Trophoblast cell (in vitro differentiated cells and primary cell): ENCODE results near the gene HLA-DPA1. TPM values are rescaled to one million over a fixed set of nuclear protein-coding genes. Genes with fewer than 3 reads are reported as not detected.
A peak's percentile ranks its signal among the peaks of the same experiment; 100 is the strongest.

ENCODE experiments used
- DNase-seq, 2 donors: peaks; one replicate each; pipeline ENCODE4 v3.0.0-alpha.2; 2016
- H2AFZ ChIP-seq: 2 replicates; pipeline ENCODE4 v1.6.1; 2013; ENCODE audit warnings: low read length, moderate library complexity, mild to moderate bottlenecking; ENCODE audit not compliant: insufficient read depth, poor library complexity
- H2AK5ac ChIP-seq: 2 replicates; pipeline ENCODE4 v1.6.1; 2013; ENCODE audit warnings: mild to moderate bottlenecking, low read length
- H2BK120ac ChIP-seq: 2 replicates; pipeline ENCODE4 v1.6.1; 2013; ENCODE audit warnings: low read length, mild to moderate bottlenecking, moderate library complexity; ENCODE audit not compliant: insufficient read depth, poor library complexity
- H2BK12ac ChIP-seq: 2 replicates; pipeline ENCODE4 v1.6.1; 2013; ENCODE audit warnings: mild to moderate bottlenecking, low read length, moderate library complexity
- H2BK5ac ChIP-seq: 2 replicates; pipeline ENCODE4 v1.6.1; 2013; ENCODE audit warnings: low read length, low read depth, moderate library complexity, mild to moderate bottlenecking; ENCODE audit not compliant: poor library complexity
- H3K14ac ChIP-seq: 2 replicates; pipeline ENCODE4 v1.6.1; 2013; ENCODE audit warnings: mild to moderate bottlenecking, low read length
- H3K18ac ChIP-seq: 2 replicates; pipeline ENCODE4 v1.6.1; 2013; ENCODE audit warnings: mild to moderate bottlenecking, low read length
- H3K23ac ChIP-seq: 2 replicates; pipeline ENCODE4 v1.6.1; 2013; ENCODE audit warnings: low read length
- H3K27ac ChIP-seq: 2 replicates; pipeline ENCODE4 v1.5.1; 2013; ENCODE audit warnings: low read depth, mild to moderate bottlenecking, inconsistent platforms, low read length, moderate library complexity
- H3K27me3 ChIP-seq: 2 replicates; pipeline ENCODE4 v1.6.1; 2013; ENCODE audit warnings: inconsistent platforms, mild to moderate bottlenecking, low read length, moderate library complexity; ENCODE audit not compliant: insufficient read depth
- H3K36me3 ChIP-seq, 2 experiments: 1 replicate in 1 of 2; 2 replicates in 1 of 2; pipeline ENCODE4 v1.6.1; 2013; ENCODE audit warnings: low read length in 2 of 2, mild to moderate bottlenecking in 2 of 2, moderate library complexity in 1 of 2; ENCODE audit not compliant: insufficient read depth in 2 of 2, control insufficient read depth in 1 of 2
- H3K4ac ChIP-seq: 2 replicates; pipeline ENCODE4 v1.6.1; 2013; ENCODE audit warnings: low read depth, mild to moderate bottlenecking, low read length, moderate library complexity
- H3K4me1 ChIP-seq, 2 experiments: 1 replicate in 1 of 2; 2 replicates in 1 of 2; pipeline ENCODE4 v1.6.1; 2013; ENCODE audit warnings: low read length in 2 of 2, mild to moderate bottlenecking in 2 of 2, moderate library complexity in 1 of 2; ENCODE audit not compliant: insufficient read depth in 2 of 2, control insufficient read depth in 1 of 2
- H3K4me2 ChIP-seq: 2 replicates; pipeline ENCODE4 v1.6.1; 2013; ENCODE audit warnings: inconsistent platforms, mild to moderate bottlenecking, low read length, moderate library complexity
- H3K4me3 ChIP-seq: 2 replicates; pipeline ENCODE4 v1.5.1; 2013; ENCODE audit warnings: mild to moderate bottlenecking, low read depth, low read length, inconsistent platforms
- H3K79me1 ChIP-seq: one replicate; pipeline ENCODE4 v1.6.1; 2013; ENCODE audit warnings: low read length
- H3K79me2 ChIP-seq: 2 replicates; pipeline ENCODE4 v1.6.1; 2013; ENCODE audit warnings: low read length, mild to moderate bottlenecking; ENCODE audit not compliant: control insufficient read depth, insufficient read depth, poor library complexity
- H3K9ac ChIP-seq: 2 replicates; pipeline ENCODE4 v1.6.1; 2013; ENCODE audit warnings: mild to moderate bottlenecking, low read length
- H3K9me3 ChIP-seq: 2 replicates; pipeline ENCODE4 v1.6.1; 2013; ENCODE audit warnings: low read depth, mild to moderate bottlenecking, control low read depth, inconsistent platforms, low read length; ENCODE audit not compliant: insufficient read depth
- H4K12ac ChIP-seq: 2 replicates; pipeline ENCODE4 v1.6.1; 2013; ENCODE audit warnings: low read depth, mild to moderate bottlenecking, low read length, moderate library complexity
- H4K8ac ChIP-seq: 2 replicates; pipeline ENCODE4 v1.6.1; 2013; ENCODE audit warnings: low read depth, mild to moderate bottlenecking, low read length, moderate library complexity
- H4K91ac ChIP-seq: one replicate; pipeline ENCODE4 v1.6.1; 2013; ENCODE audit warnings: low read depth, mild to moderate bottlenecking, low read length, moderate library complexity
- WGBS: extraction: QIAGEN DNeasy Blood & Tissue Kit; methylation state at CpG from one replicate; pipeline ENCODE4 v1.1.7; 2013; ENCODE audit warnings: missing lambda C conversion rate; ENCODE audit not compliant: insufficient read length, insufficient coverage; ENCODE audit errors: extremely low coverage; 5-methylcytosine and 5-hydroxymethylcytosine counted together
- polyA plus RNA-seq: library from polyadenylated mRNA; stranded (reverse); fragments of 200-250 nt; gene quantifications from 2 replicates; pipeline ENCODE4 v1.2.3, GENCODE V29; 2013

HLA-DPA1 gene
- polyA plus RNA-seq: 4.8 and 5.8 TPM in 2 replicates

GRCh38 chr6:33073431-33073871, at the start of gene HLA-DPA1:
Gene HLA-DPA1, minus strand, starts transcription at chr6:33073649.
- H4K8ac ChIP-seq: no peak within 1 kb of the TSS
- H3K27me3 ChIP-seq: no peaks in the 10 kb centered on the region
- H3K9ac ChIP-seq: no peak within 1 kb of the TSS
- H4K12ac ChIP-seq: no peak within 1 kb of the TSS
- H3K14ac ChIP-seq: no peak within 1 kb of the TSS
- no peak within 1 kb of the TSS for H2AFZ ChIP-seq
- H3K18ac ChIP-seq: no peak within 1 kb of the TSS
- WGBS: no CpG with 5 or more reads among the region's 8 CpGs
- no peak within 1 kb of the TSS for H3K27ac ChIP-seq
- DNase-seq: peak in 1 of 2 donors; percentile 36
- no peak within 1 kb of the TSS for H3K4ac ChIP-seq
- no peak within 1 kb of the TSS for H2BK120ac ChIP-seq
- no peak within 1 kb of the TSS for H4K91ac ChIP-seq
- no peaks in the 10 kb centered on the region for H3K4me1 ChIP-seq
- no peak within 1 kb of the TSS for H2AK5ac ChIP-seq
- H3K36me3 ChIP-seq: no peaks in the 10 kb centered on the region
- no peak within 1 kb of the TSS for H3K23ac ChIP-seq
- H2BK5ac ChIP-seq: no peak within 1 kb of the TSS
- no peak within 1 kb of the TSS for H3K4me3 ChIP-seq
- no peak within 1 kb of the TSS for H3K4me2 ChIP-seq
- H3K9me3 ChIP-seq: no peaks in the 10 kb centered on the region
- no peaks in the 10 kb centered on the region for H3K79me2 ChIP-seq
- H3K79me1 ChIP-seq: no peaks in the 10 kb centered on the region
- H2BK12ac ChIP-seq: no peak within 1 kb of the TSS

- Histone ChIP-seq H2BK12ac (no peak overlapping the region), H3K79me1 (no peaks in the 10 kb centered on the region), H2AFZ (no peak overlapping the region), H2BK120ac (no peak overlapping the region), H3K14ac (no peak overlapping the region), H3K18ac (no peak overlapping the region), H3K23ac (no peak overlapping the region), H3K27me3 (no peaks in the 10 kb centered on the region), H3K4me1 (peaks cover 0 to 1% of the 10 kb centered on the region in 2 experiments), H3K9ac (no peak overlapping the region), H2AK5ac (no peak overlapping the region), H3K9me3 (peaks cover 5% of the 10 kb centered on the region), H3K27ac (no peak overlapping the region), H4K12ac (no peak overlapping the region), H3K4ac (no peak overlapping the region), H3K36me3 (no peaks in the 10 kb centered on the region), H4K91ac (no peak overlapping the region), H3K4me3 (no peak overlapping the region), H3K4me2 (no peak overlapping the region), H3K79me2 (no peaks in the 10 kb centered on the region), H2BK5ac (no peak overlapping the region), H4K8ac (no peak overlapping the region)
- DNase-seq: no peak
- no CpG with 5 or more reads among the region's 6 CpGs for WGBS
These were observed 49.7 kb upstream of the HLA-DPA1 start for GRCh38 chr6:33123181-33123580.

GRCh38 chr6:33120001-33120400, 46.6 kb upstream of the HLA-DPA1 start:
- no peak overlapping the region for H2BK5ac ChIP-seq
- no peak overlapping the region for H3K27ac ChIP-seq
- no peak overlapping the region for H3K23ac ChIP-seq
- no peaks in the 10 kb centered on the region for H3K36me3 ChIP-seq
- no peak overlapping the region for H2AFZ ChIP-seq
- H2BK120ac ChIP-seq: no peak overlapping the region
- no peak overlapping the region for H3K18ac ChIP-seq
- H3K14ac ChIP-seq: no peak overlapping the region
- no peak overlapping the region for H2BK12ac ChIP-seq
- H3K27me3 ChIP-seq: peaks cover 7% of the 10 kb centered on the region
- H3K4me1 ChIP-seq: peaks cover 11 to 15% of the 10 kb centered on the region in 2 experiments
- no CpG with 5 or more reads among the region's 3 CpGs for WGBS
- no peak overlapping the region for H3K4me3 ChIP-seq
- DNase-seq: no peak
- no peak overlapping the region for H4K8ac ChIP-seq
- H2AK5ac ChIP-seq: no peak overlapping the region
- H4K12ac ChIP-seq: no peak overlapping the region
- H3K9ac ChIP-seq: no peak overlapping the region
- H3K4ac ChIP-seq: no peak overlapping the region
- no peaks in the 10 kb centered on the region for H3K79me1 ChIP-seq
- no peak overlapping the region for H4K91ac ChIP-seq
- H3K79me2 ChIP-seq: no peaks in the 10 kb centered on the region
- H3K9me3 ChIP-seq: peaks cover 5% of the 10 kb centered on the region
- no peak overlapping the region for H3K4me2 ChIP-seq

- H2BK5ac ChIP-seq: no peak overlapping the region
- H3K27ac ChIP-seq: no peak overlapping the region
- WGBS: no CpG with 5 or more reads among the region's 3 CpGs
- no peaks in the 10 kb centered on the region for H3K79me2 ChIP-seq
- H2BK12ac ChIP-seq: no peak overlapping the region
- no peak overlapping the region for H3K4me3 ChIP-seq
- H4K12ac ChIP-seq: no peak overlapping the region
- DNase-seq: peak in 1 of 2 donors; percentile 84
- no peaks in the 10 kb centered on the region for H3K79me1 ChIP-seq
- H2BK120ac ChIP-seq: no peak overlapping the region
- H3K9ac ChIP-seq: no peak overlapping the region
- no peak overlapping the region for H3K23ac ChIP-seq
- no peak overlapping the region for H3K14ac ChIP-seq
- H3K4me2 ChIP-seq: no peak overlapping the region
- H3K36me3 ChIP-seq: no peaks in the 10 kb centered on the region
- peaks cover 11 to 15% of the 10 kb centered on the region in 2 experiments for H3K4me1 ChIP-seq
- H3K27me3 ChIP-seq: peaks cover 7% of the 10 kb centered on the region
- no peak overlapping the region for H3K18ac ChIP-seq
- H2AK5ac ChIP-seq: no peak overlapping the region
- peaks cover 4% of the 10 kb centered on the region for H3K9me3 ChIP-seq
- H2AFZ ChIP-seq: peak overlapping the region; percentile 54
- H4K8ac ChIP-seq: no peak overlapping the region
- H4K91ac ChIP-seq: no peak overlapping the region
- H3K4ac ChIP-seq: no peak overlapping the region
These were observed 45.2 kb upstream of the HLA-DPA1 start for GRCh38 chr6:33118525-33119123.
